NCI-H2081 (cell line): Measurements from ENCODE around the gene CRTC3.
"Not testable (repeated sequence)": the region's sequence is repeated elsewhere in the genome, so short reads cannot be mapped to it uniquely, and the experiment has no call there.

Source experiments
- DNase-seq, 2 experiments: peaks; one replicate each; lab custom pipeline; 2025; lab: John Stamatoyannopoulos, UW

CRTC3 gene

GRCh38 chr15:90677807-90678790 lies 148.4 kb downstream of the CRTC3 start:
- no peak for DNase-seq

GRCh38 chr15:90679959-90680358 lies 150.2 kb downstream of the CRTC3 start:
- no peak for DNase-seq

- no peak for DNase-seq
These were observed 150.7 kb downstream of the CRTC3 start for GRCh38 chr15:90680371-90680935.

GRCh38 chr15:90681056-90681455 lies 151.3 kb downstream of the CRTC3 start:
- DNase-seq, result no peak

GRCh38 chr15:90681480-90681879 lies 151.8 kb downstream of the CRTC3 start:
- no peak for DNase-seq

GRCh38 chr15:90683371-90683770 lies 153.6 kb downstream of the CRTC3 start:
- no peak for DNase-seq

- no peak for DNase-seq
These were observed 154.2 kb downstream of the CRTC3 start for GRCh38 chr15:90683876-90684275.

GRCh38 chr15:90684281-90684680 lies 154.6 kb downstream of the CRTC3 start:
- DNase-seq, result no peak

- no peak for DNase-seq
These were observed 156.1 kb downstream of the CRTC3 start for GRCh38 chr15:90685591-90686434.

GRCh38 chr15:90686435-90687218 lies 156.9 kb downstream of the CRTC3 start:
- DNase-seq, result no peak

GRCh38 chr15:90689326-90689961 lies 159.7 kb downstream of the CRTC3 start:
- DNase-seq, result not testable (repeated sequence)

- DNase-seq, result no peak
These were observed 160.9 kb downstream of the CRTC3 start for GRCh38 chr15:90690585-90690984.

- no peak for DNase-seq
These were observed 161.6 kb downstream of the CRTC3 start for GRCh38 chr15:90691369-90691768.

GRCh38 chr15:90691982-90692773 lies 162.5 kb downstream of the CRTC3 start:
- DNase-seq, result no peak
